SU-DHL-6 (cell line): ENCODE data around the gene KIAA1210.

Experiments
- CTCF ChIP-seq: fragments of 200-600 bp; sonication (generic); IDR thresholded peaks from one replicate; pipeline ENCODE4 v1.5.1; 2017; ENCODE audit warnings: antibody characterized with exemption, mild to moderate bottlenecking, low read length, moderate library complexity; ENCODE audit not compliant: insufficient read depth, poor library complexity, severe bottlenecking
- EZH2phosphoT487 ChIP-seq: fragments of 200-600 bp; sonication (generic), shearing (Covaris generic); conservative IDR thresholded peaks from 2 replicates; pipeline ENCODE4 v1.6.1; 2018; ENCODE audit warnings: mild to moderate bottlenecking, antibody characterized with exemption, low read length, moderate library complexity, mixed read lengths

- TF ChIP-seq CTCF (no peak), EZH2phosphoT487 (no peak)
These were observed 22.8 kb upstream of the KIAA1210 start for GRCh38 chrX:119150163-119151050.
